MV-4-11 (cell line): ENCODE measurements around the gene DSCAM.

ENCODE experiments used
- DNase-seq: peaks from one replicate; lab custom pipeline; 2025; lab: John Stamatoyannopoulos, UW

Gene DSCAM

DNA sequence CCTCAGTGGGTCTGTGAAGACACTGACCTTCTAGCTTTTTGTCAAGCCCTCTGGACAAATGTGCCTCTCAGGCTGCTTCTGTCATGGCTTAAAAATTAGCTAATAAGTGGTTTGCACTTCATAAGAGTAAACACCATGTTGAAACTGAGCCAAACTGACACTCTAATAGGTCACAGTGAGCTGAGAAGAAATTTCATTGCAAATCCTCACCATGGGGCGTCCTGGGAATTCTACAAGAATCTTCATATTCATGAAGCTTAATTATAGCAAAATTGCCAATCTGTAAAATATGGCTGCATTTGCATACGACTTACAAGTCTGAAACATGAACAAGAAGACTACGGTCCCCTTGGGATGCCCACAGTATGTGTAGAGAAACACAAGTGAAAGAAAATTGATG is 188.6 kb downstream of the DSCAM start:
- DNase-seq: no peak

DNA sequence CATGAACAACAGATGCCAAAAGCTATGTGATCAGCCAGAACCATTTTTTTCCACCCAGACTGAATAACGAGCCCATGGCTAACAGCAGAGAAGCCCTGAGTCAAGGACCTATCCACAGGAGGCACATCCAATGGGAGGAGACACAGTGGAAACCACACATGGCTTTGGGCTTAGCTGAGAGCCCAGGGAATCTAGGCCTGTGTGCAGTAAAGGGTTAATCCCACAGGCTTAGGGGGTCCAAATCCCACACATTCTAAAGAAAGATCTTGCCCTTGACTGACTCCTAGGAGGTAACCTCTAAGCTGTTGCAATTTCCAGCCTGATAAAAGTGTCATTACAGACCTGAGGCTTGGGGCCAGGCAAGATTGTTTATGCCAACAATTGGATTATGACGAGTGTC is 194.5 kb downstream of the DSCAM start:
- no peak for DNase-seq

DNA sequence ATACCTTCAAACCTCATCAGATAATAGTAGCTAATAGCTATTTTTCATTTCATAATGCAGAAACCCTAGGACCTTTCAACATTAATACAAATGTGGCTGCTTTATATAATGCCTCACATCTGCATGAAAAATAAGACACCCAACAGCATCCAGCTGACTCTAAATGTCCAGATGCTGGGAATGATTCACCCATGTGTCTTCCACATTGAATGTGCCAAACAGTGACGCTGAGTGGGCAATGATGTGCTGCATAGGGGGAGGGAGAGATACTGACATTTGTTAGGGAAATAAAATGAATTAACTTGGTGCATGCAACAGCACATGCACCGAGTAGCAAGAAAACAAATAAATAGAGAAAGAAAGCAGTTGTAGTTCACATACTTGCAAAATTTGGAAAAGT is 199.3 kb downstream of the DSCAM start:
- DNase-seq: no peak

DNA sequence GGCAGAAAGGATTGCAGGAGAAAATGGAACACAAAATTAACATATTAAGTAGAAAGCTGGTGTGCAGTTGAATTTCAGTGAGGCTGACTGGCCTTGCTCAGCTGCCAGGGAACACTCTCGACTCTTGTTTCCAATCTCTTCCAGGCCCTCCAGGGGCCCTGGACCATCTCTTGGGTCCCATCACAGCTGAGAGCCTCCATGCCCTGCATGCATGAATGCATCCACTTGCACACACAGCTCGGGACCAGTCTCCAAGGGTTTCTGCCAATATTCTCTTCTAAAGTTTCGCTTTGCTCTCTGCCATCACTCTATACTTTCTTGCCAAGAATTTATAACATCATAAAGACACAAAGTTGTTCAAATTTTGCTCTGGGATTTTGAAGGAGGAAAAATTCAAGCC is 200.3 kb downstream of the DSCAM start:
- no peak for DNase-seq

DNA sequence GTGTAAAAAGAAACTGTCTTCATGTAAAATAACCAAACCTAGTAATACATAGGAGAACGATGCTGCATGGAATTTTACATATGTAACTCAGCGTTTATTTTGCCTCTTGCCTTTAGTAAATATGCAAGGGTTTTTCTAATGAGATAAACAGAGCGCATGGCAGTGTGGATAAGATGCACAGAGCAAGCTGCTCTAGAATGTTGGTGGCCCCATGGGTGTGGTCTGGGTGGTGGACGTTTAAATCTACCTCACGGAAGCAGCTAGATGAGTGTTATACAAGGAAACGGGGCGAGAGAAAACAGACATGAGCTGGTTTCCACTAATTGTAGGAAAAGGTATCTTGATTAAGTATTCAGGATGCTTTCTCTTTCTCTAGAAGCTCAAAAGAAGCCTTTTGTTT is 205.9 kb downstream of the DSCAM start:
- DNase-seq: no peak

DNA sequence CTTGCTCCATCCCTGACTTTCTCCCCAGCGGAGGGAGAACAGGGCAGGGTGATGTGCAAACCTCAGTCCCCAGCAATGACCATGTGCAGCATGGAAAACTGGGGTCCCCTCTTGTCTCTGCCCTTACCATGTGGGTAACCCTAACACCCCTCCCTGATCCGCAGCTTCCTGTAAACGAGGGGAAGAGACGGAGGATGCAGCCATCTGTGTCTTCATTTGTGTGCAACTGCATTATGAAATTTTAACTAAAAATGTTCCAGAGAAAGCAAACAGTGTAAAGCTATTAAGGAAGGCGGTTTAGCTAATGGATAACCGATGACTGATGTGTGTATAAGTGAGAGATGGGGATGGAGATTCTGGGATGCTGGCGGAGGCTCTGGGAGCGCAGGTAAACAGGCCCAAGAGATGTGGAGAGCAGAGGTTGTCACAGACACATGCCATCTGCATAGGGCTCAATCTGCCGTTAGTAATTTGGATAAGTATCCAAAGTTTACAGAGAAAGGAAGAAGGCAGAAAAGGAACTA is 206.6 kb downstream of the DSCAM start:
- DNase-seq: no peak

DNA sequence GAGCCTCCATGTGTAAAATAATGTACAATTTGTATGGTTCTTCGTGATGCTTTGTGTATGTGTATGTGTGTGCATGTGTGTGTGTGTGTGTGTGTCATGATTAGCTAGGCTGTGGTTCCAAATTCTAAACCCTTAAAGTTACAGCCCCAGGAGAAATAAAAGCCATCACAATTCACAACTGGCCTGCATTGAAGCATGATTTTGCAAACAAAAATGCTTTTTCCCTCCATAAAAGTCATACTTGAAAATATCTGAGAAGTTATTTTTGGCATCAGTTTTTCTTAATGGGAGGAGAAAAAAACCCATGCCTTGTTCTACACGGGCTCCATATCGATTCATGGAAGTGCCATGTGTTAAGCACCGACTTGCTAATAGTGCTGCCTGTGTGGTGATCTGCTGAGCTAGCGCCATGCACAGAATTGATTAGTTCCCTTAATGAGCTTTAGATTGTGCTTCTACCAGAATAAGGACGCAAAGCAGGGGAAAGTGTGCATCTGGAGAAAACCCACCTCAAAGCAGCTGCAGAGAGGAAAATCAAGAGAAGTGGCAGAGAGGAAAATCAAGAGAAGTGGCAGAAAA is 207.3 kb downstream of the DSCAM start:
- no peak for DNase-seq

DNA sequence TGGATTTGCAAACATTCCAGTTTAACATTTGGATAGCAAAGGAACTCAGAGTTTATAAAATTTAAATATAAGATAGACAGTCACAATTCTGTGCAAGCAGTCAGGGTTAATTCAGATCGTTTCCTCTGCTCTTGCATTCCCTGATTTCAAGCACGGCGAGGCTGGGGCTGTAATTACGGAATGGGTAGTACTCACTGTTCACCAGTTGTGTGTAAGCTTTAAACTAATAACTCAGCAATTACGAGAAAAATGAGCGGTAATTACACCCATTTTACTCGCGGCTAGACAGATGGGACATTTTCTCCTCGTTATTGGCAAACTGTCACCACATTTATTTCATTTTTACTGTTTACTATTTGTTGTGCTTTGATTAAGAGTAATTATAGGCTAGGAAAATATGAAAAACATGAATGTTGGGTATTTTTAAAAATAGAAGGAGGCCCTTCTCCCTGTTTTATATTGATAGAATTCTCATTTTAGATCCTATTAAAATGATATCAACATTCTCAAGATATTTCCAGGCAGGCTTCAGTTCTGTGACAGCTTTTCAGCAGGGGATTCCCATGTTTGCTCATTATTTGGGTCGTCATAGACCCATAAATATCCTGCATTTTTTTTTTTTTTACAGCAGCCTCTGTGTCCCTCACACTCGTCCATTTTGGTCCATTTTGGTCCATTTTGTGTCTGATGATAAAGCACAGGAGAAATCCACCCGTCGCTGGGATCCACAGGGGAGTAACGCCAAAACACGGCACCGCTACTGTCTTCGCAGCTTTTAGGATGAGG is 208.3 kb downstream of the DSCAM start:
- DNase-seq: no peak

DNA sequence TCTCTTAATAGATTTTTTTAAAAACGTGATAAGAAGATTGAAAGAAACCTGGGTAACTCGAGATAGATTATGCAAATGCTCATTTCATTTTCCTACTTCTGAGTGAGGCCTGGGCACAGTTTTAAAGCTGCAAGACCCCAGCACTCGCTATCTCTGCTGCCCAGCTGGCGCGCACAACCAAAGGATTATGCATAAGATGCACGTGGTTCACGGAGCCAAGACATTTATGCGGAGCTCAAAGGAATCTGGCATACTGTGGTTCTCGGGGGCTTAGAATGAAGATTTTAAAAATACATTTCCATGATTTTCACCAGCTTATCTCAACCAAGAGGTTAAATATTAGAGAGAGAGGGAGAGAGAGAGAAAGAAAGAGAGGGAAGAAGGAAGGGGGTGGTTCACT is 210.9 kb downstream of the DSCAM start:
- DNase-seq: no peak

DNA sequence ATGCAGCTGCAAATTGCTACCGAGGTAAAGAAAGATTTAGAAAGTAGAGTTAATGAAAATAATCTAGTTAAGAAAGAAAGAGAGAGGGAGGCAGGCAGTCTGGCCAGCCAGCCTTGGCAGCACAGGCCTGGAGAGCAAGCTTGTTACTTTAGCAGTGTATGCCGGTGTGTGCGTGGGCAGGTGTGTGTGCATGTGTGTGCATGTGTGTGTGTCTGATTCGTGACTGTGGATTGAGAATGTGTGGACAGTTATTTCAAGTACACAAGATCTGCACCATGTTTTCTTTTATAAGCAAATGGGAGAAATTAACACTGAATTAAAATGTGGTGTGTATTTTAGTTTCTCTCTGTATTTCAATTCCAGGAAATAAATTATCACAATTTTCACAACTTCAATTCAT is 211.6 kb downstream of the DSCAM start:
- DNase-seq: no peak

DNA sequence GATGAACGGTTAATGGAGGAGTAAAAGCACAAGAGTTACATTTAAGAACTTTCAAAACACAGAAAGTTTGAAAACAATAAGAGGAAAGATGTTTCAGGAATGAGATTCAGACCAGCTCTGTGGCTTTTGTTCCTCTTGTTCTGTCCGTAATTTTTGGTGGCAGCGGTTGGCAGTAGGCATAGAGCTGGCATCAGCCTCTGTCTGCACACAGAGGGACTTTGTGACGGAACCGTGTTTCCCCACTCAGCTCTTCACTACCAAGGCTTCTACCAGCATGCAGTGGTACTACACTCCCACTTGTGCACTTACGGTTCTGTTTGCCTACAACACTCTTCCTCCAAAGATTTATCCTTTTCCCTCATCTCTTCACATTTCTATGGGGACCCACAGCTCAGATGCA is 212.8 kb downstream of the DSCAM start:
- no peak for DNase-seq

DNA sequence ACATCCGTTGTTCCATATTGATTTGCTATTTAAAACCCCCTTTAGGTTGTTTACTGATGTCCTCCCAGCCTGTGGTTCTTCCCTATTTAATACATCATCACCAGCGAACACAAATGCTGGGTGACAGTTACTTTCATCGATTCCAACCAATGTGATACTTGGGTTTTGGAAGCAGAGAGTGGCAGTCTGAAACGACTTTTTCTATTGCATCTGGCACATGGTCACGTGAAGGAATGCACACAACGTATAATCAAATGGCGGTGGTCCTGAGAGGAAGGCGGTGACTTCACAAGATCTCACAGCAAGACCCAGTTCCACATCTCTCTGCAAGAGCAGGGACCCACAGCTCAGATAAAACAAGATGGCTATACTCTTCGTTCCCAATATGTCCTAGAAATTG is 213.9 kb downstream of the DSCAM start:
- DNase-seq: no peak

DNA sequence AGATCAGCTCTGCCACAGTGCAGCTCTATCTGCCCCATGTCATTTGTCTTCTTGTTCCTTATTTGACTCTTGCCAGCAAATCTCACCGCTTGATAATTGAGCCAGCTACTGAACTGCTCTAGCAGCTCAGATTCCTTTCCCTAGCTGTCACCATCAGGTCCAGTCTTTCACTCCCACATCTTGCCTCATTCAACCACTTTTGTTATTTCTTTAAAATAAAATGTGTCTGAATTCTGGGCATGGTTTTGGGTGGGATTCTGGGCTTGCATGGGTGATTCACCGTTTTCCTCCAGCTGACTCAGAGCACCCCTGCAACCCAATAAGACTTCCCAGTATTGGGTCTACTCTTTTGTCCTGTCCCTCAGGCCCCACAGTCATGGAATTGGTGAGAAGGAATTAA is 215.7 kb downstream of the DSCAM start:
- DNase-seq: no peak

DNA sequence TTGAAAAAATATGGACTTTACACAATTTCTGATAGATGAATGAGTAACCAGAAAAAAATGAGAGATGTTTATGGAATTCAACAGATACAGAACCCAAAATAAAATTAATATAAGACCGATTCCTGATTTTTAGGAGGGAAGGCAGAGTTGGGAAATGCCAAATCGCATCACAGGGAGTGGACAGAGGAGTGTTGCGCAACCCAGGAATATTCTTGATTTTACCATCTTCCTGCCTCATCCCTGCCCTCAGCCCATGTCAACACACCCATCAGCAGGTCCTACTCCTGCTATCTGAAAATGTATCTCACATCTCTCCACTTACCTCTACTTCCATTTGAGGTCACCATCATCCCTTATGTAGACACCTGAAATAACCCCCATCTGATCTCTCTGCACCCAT is 221.0 kb downstream of the DSCAM start:
- DNase-seq: no peak

DNA sequence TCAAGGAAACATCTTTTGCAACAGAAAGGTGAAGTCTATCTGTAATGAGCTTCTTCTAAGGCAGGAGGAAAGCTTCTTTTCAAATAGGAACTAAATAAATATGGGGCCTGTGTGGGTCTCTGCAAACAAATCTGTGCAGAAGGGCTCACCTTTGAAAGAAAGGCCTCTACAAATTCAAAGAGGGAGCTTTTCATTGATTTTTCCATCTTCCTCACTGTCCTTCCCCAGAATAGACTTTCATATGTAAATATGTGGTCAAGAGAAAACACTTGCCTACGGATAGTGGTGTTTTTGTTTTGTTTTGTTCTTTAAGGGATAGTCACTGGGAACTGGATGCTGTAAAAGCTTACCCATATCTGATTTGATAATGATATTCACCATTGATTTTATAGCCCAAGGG is 223.4 kb downstream of the DSCAM start:
- no peak for DNase-seq

DNA sequence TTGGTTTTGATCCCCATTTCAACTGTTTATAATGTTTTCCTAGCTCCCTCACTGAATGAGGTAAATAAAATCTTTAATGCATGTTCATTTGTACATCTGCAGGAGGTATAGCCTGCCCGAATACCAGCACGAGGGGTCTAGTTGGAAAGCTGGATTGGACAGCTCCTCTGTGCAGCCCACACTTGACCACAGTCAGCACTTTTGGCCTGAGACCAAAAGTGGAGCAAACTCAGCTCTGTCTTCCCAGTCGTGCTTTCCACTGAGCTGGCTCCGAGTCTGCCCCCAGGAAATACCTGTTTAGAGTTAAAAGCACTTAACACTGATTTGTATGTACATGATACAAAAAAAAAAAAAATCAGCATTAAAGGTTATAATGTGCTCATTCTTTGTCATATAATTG is 224.4 kb downstream of the DSCAM start:
- DNase-seq: no peak

DNA sequence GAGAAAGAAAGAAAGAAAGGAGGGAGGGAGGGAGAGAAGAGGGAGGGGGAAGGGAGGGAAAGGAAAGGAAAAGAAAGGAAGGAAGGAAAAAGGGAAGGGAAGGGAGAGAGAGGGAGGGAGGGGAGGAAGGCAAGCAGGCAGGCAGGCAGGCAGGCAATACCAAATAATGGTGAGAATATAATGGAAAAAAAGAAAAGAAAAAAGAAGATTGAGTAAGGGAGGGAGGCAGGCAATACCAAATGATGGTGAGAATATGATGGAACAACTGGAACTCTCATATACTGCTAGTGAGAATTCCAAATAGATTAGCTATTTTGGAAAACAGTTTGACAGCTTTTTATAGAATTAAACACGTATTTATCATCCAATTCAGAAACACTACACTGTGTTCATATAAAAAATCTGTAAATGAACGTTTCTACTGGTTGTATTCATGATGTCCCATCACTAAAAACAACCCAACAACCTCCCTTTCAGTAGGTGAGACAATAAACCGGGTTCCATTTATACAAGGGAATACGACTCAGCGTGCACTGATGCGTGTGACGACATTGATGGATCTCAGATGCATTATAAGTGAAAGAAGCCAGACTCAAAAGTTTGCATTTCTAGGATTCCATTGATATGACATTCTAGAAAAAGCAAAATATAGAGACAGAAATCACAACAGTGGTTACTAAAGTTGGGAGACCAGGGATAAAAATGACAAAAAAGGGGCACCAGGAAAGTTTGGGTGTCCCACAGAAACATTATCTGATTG is 226.4 kb downstream of the DSCAM start:
- DNase-seq: no peak

DNA sequence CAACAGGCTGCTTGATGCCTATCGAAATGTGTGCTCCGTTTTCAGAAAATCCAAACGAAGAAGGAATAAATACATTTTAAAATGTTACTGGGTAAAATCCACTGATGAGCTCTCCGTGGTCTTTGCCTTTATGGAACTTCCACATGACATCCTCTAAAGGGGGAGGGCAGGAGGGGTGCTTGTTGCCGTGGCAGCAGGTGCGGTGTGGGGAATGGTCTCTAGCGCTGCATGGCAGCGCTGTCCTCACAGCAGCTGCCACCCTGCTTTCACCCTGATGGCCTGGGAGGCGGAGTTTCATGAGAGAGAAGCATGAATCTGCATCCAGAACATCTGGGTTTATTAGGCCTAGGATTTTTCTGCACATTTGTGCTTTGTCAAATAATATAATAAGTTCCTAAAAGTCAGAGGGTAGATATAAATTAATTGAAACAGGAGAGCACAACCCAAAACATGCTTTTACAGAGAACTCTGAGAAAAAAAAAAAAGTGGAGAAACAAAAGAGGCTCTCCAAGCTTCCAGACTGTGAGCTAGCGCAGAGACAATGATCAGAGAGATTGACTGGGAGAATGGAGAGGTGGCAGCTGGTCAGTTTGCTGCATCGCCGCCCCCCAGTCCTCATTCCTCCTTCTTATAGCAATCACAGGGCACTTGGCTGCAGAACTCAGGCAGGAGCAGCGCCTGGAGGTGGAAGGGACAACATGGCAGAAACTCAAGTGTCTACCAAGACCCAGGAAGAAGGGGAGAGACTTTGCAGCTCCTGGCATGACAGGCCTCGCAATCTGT is 228.6 kb downstream of the DSCAM start:
- DNase-seq: no peak

DNA sequence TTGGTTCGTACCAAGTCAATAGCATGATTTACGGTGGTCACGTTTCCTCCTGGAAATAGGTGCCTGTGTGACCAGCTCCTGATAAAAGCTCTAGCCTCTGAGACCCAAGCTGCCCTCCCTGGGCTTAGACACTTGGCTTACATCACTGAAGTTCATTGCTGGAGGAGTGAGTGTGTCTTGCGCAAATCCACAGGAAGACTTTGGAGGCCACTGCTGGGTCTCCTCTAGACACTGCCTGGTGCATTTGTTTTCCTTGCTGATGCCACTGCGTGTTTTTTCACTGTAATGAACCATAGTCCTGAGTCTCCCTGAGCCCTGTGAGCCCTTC is 230.6 kb downstream of the DSCAM start:
- DNase-seq: peak; percentile 40

DNA sequence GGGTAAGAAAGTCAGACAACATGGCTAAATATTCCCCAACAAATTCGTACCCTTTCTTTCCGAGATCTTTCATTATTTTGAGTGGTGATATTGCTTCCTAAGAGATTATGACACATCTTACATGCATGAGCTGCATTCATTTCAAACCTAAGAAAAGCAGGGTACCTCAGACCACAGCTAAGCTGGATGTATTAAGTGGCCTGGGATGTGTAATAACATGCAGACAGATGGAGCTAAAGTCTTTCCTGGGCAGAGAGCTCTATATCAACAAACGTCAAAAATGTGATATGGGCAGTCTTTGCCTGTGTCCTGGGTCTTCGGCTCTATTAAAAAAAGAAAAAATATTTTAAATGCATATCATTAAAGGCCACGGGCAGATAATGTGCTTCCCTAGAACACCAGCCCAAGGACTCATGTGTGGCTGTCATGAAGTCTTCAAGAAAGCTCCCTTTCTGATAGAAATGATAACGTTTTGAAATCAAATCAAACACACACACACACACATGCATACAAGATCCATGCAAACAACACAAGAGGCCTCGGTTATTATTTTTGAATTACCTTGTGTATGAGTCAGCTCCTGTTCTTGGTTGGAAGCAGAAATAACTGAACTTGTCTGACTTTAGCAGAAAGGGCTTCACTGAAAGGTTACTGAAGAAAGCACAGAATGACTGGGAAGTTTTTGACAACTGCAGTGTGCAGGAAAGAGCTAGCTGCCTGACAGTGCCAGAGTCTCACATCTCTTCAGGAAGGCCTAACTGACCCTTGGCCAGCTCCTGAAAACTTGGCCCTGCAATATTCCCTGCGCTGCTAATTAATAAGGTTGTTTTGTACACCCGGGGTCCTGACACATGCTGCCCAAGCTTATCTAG is 231.2 kb downstream of the DSCAM start:
- no peak for DNase-seq

DNA sequence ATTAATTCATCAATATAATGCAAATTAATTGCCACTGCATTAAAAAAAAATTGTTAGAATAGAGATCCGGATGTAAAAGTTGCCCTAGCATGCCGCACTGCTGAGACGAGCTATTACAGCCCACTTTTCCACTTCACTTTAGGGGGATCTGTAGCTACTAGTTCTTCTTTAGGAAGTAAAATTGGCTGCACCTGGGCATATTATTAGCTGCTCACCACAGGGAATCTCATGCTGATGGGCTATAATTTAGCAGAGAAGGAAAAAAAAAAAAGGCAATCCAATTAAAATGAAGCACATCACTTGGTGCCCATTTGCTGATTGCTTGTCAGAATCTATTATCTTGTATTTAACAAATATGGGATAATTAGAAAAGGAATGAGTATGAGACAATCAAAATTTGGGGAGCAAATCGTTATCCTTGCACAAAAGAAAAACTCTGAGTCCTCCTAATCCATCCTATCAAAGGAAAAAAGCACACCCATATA is 233.4 kb downstream of the DSCAM start:
- no peak for DNase-seq
